Activated naive CD8-positive, alpha-beta T cell treated with anti-CD3 and anti-CD28 coated beads for 36 hours (primary cell): ENCODE data around the gene RPS16. TPM values are rescaled to one million over a fixed set of nuclear protein-coding genes. Genes with fewer than 3 reads are reported as not detected.

Experiments
- DNase-seq: peaks from one replicate; pipeline ENCODE4 v3.0.0; 2021
- H3K27ac Mint-ChIP-seq: one replicate; pipeline ENCODE4 v1.8.0; 2022; ENCODE audit warnings: mild to moderate bottlenecking, moderate library complexity, mixed read lengths
- H3K27me3 Mint-ChIP-seq: one replicate; pipeline ENCODE4 v1.8.0; 2022; ENCODE audit warnings: mild to moderate bottlenecking, mixed read lengths
- H3K36me3 Mint-ChIP-seq: one replicate; pipeline ENCODE4 v1.8.0; 2021; ENCODE audit warnings: mild to moderate bottlenecking, mixed read lengths
- H3K4me1 Mint-ChIP-seq: one replicate; pipeline ENCODE4 v1.8.0; 2021; ENCODE audit warnings: mixed read lengths
- H3K4me3 Mint-ChIP-seq: one replicate; pipeline ENCODE4 v1.8.0; 2022; ENCODE audit warnings: mild to moderate bottlenecking, moderate library complexity, mixed read lengths
- H3K9me3 Mint-ChIP-seq: one replicate; pipeline ENCODE4 v1.8.0; 2022; ENCODE audit warnings: mixed read lengths
- total RNA-seq, 2 experiments: library from RNA; stranded (reverse); gene quantifications; one replicate each; pipeline ENCODE4 v1.2.3, GENCODE V29; 2021

RPS16 gene
- total RNA-seq, 2 experiments from 2014 or later, result 3,164 to 3,181 TPM

GRCh38 chr19:39417463-39418181 lies 18.1 kb downstream of the RPS16 start:
- H3K36me3 Mint-ChIP-seq, result peaks cover 6% of the 10 kb centered on the region
- H3K27ac Mint-ChIP-seq, result no peak overlapping the region
- H3K27me3 Mint-ChIP-seq, result no peaks in the 10 kb centered on the region
- H3K4me1 Mint-ChIP-seq, result peaks cover 8% of the 10 kb centered on the region
- no peak for DNase-seq
- no peaks in the 10 kb centered on the region for H3K9me3 Mint-ChIP-seq
- no peak overlapping the region for H3K4me3 Mint-ChIP-seq

- H3K36me3 Mint-ChIP-seq, result peaks cover 4% of the 10 kb centered on the region
Observed at GRCh38 chr19:39416152-39417120, 19.3 kb downstream of the RPS16 start.

GRCh38 chr19:39415111-39416046 lies 20.4 kb downstream of the RPS16 start:
- Mint-ChIP-seq H3K36me3 (peaks cover 4% of the 10 kb centered on the region), H3K9me3 (no peaks in the 10 kb centered on the region), H3K4me1 (peaks cover 25% of the 10 kb centered on the region), H3K4me3 (no peak overlapping the region), H3K27ac (no peak overlapping the region), H3K27me3 (peaks cover 4% of the 10 kb centered on the region)
- no peak for DNase-seq

More at GRCh38 chr19:39416152-39417120, 19.3 kb downstream of the RPS16 start:
- Mint-ChIP-seq H3K4me3 (no peak overlapping the region), H3K27me3 (peaks cover 4% of the 10 kb centered on the region), H3K27ac (no peak overlapping the region), H3K4me1 (peaks cover 14% of the 10 kb centered on the region), H3K9me3 (no peaks in the 10 kb centered on the region)
- DNase-seq, result no peak

- DNase-seq, result no peak
Observed at GRCh38 chr19:39413911-39414608, 21.7 kb downstream of the RPS16 start.

GRCh38 chr19:39413272-39413910 lies 22.4 kb downstream of the RPS16 start:
- H3K36me3 Mint-ChIP-seq, result peaks cover 8% of the 10 kb centered on the region
- H3K9me3 Mint-ChIP-seq, result no peaks in the 10 kb centered on the region
- H3K27ac Mint-ChIP-seq, result peak overlapping the region; percentile 81
- peak overlapping the region; percentile 89 for H3K4me3 Mint-ChIP-seq
- DNase-seq, result peak; percentile 39
- H3K27me3 Mint-ChIP-seq, result peaks cover 4% of the 10 kb centered on the region
- peaks cover 34% of the 10 kb centered on the region for H3K4me1 Mint-ChIP-seq

More at GRCh38 chr19:39413911-39414608, 21.7 kb downstream of the RPS16 start:
- Mint-ChIP-seq H3K9me3 (no peaks in the 10 kb centered on the region), H3K36me3 (peaks cover 2% of the 10 kb centered on the region), H3K4me1 (peaks cover 29% of the 10 kb centered on the region), H3K27me3 (peaks cover 4% of the 10 kb centered on the region), H3K4me3 (peak overlapping the region; percentile 89), H3K27ac (peak overlapping the region; percentile 81)

GRCh38 chr19:39412867-39413271 lies 22.9 kb downstream of the RPS16 start:
- peaks cover 13% of the 10 kb centered on the region for H3K36me3 Mint-ChIP-seq

GRCh38 chr19:39412100-39412866 lies 23.5 kb downstream of the RPS16 start, which contains the start of gene PLEKHG2:
PLEKHG2 (plus strand) TSS chr19:39412669; CDS start chr19:39414087, 1,418 bp downstream.
- Mint-ChIP-seq H3K4me3 (peak within 1 kb of the TSS; percentile 89), H3K4me1 (peaks cover 34% of the 10 kb centered on the region), H3K27ac (peak within 1 kb of the TSS; percentile 93), H3K9me3 (no peaks in the 10 kb centered on the region), H3K27me3 (peaks cover 4% of the 10 kb centered on the region), H3K36me3 (peaks cover 17% of the 10 kb centered on the region)
- peak; percentile 97 for DNase-seq

More at GRCh38 chr19:39412867-39413271, 22.9 kb downstream of the RPS16 start:
- peak overlapping the region; percentile 69 for H3K27ac Mint-ChIP-seq
- H3K9me3 Mint-ChIP-seq, result no peaks in the 10 kb centered on the region
- H3K27me3 Mint-ChIP-seq, result peaks cover 4% of the 10 kb centered on the region
- H3K4me3 Mint-ChIP-seq, result peak overlapping the region; percentile 82
- peaks cover 34% of the 10 kb centered on the region for H3K4me1 Mint-ChIP-seq
- DNase-seq, result no peak

- peak overlapping the region; percentile 93 for H3K27ac Mint-ChIP-seq
- peak overlapping the region; percentile 82 for H3K4me3 Mint-ChIP-seq
- peaks cover 20% of the 10 kb centered on the region for H3K36me3 Mint-ChIP-seq
- H3K4me1 Mint-ChIP-seq, result peaks cover 34% of the 10 kb centered on the region
- no peaks in the 10 kb centered on the region for H3K9me3 Mint-ChIP-seq
- DNase-seq, result peak; percentile 83
- H3K27me3 Mint-ChIP-seq, result peaks cover 4% of the 10 kb centered on the region
Observed at GRCh38 chr19:39411832-39412099, 24.0 kb downstream of the RPS16 start.

GRCh38 chr19:39411081-39411831 lies 24.5 kb downstream of the RPS16 start:
- Mint-ChIP-seq H3K4me3 (peak overlapping the region; percentile 82), H3K27me3 (peaks cover 4% of the 10 kb centered on the region), H3K9me3 (no peaks in the 10 kb centered on the region), H3K4me1 (peaks cover 35% of the 10 kb centered on the region), H3K36me3 (peaks cover 20% of the 10 kb centered on the region), H3K27ac (peak overlapping the region; percentile 93)
- DNase-seq, result no peak

GRCh38 chr19:39410831-39411080 lies 25.0 kb downstream of the RPS16 start:
- peak overlapping the region; percentile 82 for H3K4me3 Mint-ChIP-seq
- peak overlapping the region; percentile 93 for H3K27ac Mint-ChIP-seq
- peaks cover 20% of the 10 kb centered on the region for H3K36me3 Mint-ChIP-seq
- H3K4me1 Mint-ChIP-seq, result peaks cover 36% of the 10 kb centered on the region
- H3K27me3 Mint-ChIP-seq, result peaks cover 4% of the 10 kb centered on the region
- H3K9me3 Mint-ChIP-seq, result no peaks in the 10 kb centered on the region
- no peak for DNase-seq

GRCh38 chr19:39410017-39410830 lies 25.5 kb downstream of the RPS16 start:
- H3K27me3 Mint-ChIP-seq, result peaks cover 4% of the 10 kb centered on the region
- peaks cover 40% of the 10 kb centered on the region for H3K4me1 Mint-ChIP-seq
- H3K4me3 Mint-ChIP-seq, result peak overlapping the region; percentile 82
- peak overlapping the region; percentile 93 for H3K27ac Mint-ChIP-seq
- no peaks in the 10 kb centered on the region for H3K9me3 Mint-ChIP-seq
- H3K36me3 Mint-ChIP-seq, result peaks cover 20% of the 10 kb centered on the region
- peak; percentile 72 for DNase-seq
